Epidermal melanocyte (primary cell): ENCODE data around the gene ZFPM1.
"Not testable (repeated sequence)": the region's sequence is repeated elsewhere in the genome, so short reads cannot be mapped to it uniquely, and the experiment has no call there.

Experiments used
- DNase-seq: peaks from one replicate; pipeline ENCODE4 v3.0.0; 2011; ENCODE audit warnings: low spot score; ENCODE audit not compliant: insufficient read length

The ZFPM1 gene

DNA sequence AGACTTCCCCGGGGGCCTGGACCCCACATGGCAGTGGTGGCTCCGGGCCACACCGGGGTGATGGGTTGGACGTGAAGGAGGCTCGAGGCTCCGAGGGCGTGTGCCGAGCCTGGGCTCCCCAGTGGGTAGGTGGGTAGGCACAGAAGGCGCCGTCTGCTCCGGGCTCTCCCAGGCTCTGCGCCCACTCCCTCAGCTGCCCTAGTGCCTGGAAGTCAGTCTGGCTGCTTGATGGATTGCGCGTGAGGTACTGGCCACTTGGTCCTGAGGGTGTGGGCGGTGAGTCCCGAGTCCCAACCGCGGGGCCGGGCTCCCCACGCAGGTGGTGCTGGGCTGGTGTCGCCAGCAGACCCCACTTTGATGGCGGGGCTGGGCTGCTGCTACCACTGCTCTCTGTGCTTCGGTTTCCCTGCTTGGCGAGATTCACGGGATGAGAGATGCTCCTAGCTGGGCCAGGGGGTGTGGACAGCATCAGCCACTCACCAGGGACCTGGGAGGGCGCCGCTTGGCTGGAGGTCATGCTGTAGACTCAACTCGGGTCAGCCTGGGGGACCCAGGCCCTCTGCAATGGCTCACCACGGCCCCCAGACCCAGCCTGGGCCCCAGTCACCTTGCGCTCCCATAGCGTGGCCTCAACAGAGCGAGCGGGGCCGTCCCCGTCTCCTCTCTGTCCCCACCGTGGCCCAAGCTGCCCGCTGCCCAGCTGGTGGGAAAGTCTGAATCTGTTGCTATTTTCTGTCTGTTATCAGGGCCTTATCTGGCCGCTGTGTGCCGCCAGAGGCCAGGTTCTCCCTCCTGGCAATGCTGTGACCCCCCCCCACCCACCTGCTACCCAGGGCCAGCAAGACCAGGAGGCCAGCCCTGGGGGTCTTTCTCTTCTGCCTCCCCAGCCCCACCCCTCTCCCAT, 26.1 kb downstream of the ZFPM1 start:
- DNase-seq, result no peak

DNA sequence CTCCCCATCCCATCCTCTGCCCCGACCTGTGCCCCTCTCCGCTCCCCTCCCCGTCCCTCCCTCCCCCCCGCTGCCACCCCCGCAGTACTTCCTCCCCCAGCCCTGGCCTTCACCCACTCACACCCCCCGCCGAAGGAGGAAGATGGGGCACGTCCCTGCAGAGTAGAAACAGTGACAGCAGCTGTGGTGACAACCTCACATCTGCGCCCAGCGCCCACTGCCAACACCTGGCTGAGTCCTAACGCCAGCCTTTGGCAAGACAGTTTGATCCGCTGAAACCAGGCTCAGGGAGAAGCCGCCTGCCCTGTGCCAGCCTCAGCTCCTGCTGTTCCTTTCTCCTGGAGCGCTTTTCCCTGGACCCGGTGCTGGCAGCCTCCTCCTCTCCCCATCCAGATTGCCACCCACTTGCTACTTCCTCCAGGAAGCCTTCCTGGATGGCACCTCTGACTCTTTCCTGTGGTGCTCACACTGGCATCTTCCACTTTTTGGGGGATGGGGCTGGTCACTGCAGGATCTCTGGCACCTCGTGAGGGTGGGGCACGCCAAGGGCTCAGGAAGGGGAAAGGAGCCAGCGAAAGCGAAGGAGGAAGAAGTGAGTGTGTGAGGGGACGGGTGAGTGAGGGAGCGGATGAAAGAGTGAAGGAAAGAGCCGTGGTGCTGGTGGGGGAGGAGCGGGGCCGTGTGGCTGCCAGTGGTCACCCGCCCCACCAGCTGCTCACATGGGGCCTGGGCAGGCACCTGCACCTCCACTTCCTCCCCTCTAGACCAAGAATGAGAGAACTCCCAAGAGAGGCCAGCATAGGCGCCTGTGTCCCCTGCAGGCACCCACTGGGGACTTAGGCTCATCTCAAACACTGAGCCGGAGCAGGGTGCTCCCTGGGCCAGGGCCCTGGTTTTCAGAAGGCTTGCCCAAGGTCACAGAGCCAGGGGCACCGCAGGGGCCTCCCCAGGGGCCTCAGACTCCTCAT, 27.0 kb downstream of the ZFPM1 start:
- DNase-seq, result no peak

DNA sequence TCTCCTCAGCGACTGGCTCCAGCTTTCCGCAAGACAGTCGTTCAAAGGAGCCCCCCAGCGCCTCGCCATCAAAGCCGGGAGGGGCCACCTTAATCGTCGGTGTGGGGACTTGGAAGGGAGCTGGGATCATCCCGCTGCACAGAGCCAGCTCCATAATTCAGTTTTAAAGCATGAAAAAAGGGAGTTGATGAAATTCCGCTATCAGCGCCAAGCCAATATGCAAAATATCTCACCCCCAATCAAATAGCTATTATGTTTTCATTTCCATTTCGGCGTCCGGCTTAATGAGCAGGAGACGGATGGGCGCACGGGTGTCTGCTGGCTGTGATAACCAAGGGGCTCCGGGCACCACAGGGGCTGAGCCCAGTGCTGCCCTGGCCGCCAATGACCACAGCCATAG, 27.7 kb downstream of the ZFPM1 start:
- no peak for DNase-seq

DNA sequence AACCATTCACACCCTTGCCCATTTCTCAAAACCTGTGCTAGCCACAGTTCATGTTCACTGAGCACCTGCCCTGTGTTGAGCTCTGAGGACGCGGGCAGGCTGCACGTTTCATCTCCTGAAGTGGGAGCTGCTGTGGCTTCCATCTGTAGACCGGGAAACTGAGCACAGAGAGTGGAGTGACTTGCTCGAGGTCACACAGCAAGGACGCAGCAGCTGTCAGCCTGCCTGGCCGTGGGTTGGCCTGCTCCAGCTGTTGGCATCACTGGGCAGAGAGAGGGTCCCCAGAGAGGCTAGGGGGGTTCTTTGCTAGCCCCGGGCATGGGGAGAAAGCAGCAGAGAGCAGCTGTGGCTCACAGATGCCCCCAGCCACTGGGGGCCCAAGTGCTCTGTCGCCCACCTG, 28.8 kb downstream of the ZFPM1 start:
- DNase-seq, result no peak

DNA sequence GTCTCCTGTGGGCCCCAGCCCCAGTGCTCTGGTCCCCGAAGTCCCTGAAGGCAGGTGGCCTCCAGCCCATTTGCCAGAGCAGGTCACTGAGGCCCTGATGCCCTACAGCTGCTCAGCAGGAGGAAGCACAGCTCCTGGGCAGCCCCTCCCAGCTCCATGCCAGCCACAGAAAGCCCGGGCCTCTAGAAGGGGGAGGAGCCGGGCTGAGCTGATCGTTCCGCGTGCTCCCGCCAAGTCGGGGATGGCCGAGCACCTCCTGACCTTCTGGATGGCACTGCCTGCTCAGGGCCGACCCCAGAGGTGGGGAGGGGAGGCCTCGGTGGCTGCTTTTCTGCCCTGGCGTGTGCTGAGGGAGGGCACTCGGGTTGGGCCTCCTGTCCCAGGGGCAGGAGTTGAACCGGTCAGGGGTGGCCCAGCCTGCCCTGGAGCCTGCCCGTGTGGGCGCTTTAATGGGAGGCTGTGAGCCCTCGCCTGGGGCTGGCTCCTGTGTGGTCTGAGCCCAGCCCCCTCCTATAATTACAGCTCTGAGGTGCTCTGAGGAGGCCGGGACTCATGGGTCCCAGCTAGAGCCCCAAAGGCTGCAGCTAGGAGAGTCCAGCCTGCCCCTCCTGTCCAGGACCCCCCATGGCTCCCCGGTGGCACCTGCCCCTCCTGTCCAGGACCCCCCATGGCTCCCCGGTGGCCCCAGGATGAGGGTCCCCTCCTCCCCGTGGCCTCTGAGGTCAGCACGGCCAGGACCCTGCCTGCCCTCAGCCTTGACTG, 29.7 kb downstream of the ZFPM1 start:
- no peak for DNase-seq

DNA sequence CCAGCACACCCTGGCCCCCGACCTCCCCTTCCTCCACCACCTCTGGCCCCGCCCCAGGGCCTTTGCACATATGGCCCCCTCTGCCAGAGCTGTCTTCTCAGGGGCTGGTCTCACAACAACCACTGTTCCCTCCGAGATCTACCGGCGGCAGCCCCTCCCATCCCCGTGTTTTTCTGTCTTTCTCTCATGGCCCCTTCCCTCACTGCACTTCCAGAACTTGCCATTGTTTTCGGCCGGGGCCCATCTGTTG, 30.2 kb downstream of the ZFPM1 start:
- DNase-seq, result no peak

DNA sequence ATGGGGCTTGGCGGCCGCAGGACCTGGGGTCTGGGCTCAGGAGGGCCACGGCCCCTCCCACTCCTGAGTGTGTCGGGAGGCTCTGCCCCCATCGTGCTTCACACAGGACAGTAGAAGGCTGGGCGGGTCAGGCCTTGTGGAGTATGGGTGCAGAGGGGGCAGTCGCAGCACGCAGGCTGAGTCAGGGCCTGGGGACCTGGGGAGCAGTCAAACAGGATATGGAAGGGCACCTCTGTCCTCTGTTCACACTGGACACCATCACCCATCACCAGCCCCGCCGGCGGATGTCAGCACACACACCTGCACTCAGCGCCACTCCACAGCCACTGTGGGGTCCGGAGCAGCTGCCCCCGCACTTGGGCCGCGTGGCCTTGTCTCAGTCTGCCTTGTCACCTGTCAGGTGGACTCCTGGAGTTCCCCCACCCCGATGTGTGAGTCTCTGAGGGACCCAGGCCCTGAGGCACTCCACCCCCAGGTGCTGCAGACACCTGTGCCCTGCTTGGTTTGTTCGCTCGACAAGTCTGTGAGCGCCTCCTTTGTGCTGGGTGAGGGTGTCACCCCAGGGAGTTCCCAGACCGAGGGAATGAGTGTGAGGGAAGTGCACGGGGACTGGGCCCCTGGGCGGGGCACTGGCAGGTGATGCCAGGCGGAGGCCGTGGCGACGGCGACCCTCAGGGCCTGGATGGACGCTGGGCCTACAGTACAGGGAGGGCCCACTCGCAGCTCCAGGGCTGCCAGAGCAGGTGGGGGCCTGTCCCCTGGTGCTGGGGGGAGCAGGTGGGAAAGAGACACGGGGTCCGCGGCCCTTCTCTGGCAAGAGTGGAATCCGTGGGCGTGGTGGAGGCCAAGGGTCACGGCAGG, 31.7 kb downstream of the ZFPM1 start:
- no peak for DNase-seq

DNA sequence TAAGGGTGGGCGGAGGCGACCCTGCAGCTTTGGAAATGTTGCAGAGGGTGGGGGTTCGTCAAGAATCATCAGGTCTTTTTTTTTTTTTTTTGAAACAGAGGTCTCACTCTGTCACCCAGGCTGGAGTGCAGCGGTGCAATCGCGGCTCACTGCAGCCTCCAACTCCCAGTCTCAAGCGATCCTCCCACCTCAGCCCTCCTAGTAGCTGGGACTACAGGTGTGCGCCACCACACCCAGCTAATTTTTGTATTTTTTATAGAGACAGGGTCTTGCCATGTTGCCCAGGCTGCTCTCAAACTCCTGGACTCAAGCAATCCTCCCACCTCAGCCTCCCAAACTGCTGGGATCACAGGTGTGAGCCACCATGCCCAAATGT, 32.3 kb downstream of the ZFPM1 start:
- DNase-seq, result not testable (repeated sequence)

DNA sequence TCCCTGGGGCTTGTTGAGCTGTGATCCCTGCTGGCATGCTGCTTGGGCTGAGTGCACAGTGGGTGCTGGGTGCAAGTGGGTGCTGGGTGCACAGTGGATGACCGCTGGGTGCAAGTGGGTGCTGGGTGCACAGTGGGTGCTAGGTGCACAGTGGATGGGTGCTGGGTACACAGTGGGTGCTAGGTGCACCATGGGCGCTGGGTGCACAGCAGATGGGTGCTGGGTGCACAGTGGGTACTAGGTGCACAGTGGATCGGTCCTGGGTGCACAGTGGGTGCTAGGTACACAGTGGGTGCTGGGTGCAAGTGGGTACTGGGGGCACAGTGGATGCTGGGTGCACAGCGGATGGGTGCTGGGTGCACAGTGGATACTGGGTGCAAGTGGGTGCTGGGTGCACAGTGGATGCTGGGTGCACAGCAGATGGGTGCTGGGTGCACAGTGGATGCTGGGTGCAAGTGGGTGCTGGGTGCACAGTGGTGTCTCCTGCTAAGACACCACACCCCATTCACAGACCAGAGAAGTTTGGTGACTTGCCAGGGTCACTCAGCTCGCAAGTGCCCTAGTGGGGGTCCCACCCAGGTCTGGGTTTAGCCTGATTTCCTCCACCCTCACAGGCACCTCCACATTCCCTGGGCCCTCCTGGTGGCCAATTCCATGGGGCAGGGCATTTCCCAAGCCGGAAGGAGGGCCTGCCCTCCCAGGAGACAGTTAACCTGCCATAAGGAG, 33.5 kb downstream of the ZFPM1 start:
- DNase-seq, result no peak

DNA sequence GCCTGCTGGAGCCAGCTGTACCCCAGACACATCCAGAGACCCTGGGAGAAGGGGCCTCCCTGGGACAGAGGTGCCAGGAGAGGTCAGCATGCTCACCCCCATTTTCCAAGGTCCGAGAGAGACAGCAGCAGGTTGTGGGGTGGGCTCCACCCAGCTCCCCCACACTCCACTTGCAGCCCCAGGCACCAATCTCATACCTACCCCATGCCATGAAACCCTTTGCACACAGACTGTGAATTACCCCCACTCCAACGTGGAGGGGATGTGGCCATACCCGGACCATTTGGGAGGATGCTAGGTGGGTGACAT, 34.0 kb downstream of the ZFPM1 start:
- no peak for DNase-seq

DNA sequence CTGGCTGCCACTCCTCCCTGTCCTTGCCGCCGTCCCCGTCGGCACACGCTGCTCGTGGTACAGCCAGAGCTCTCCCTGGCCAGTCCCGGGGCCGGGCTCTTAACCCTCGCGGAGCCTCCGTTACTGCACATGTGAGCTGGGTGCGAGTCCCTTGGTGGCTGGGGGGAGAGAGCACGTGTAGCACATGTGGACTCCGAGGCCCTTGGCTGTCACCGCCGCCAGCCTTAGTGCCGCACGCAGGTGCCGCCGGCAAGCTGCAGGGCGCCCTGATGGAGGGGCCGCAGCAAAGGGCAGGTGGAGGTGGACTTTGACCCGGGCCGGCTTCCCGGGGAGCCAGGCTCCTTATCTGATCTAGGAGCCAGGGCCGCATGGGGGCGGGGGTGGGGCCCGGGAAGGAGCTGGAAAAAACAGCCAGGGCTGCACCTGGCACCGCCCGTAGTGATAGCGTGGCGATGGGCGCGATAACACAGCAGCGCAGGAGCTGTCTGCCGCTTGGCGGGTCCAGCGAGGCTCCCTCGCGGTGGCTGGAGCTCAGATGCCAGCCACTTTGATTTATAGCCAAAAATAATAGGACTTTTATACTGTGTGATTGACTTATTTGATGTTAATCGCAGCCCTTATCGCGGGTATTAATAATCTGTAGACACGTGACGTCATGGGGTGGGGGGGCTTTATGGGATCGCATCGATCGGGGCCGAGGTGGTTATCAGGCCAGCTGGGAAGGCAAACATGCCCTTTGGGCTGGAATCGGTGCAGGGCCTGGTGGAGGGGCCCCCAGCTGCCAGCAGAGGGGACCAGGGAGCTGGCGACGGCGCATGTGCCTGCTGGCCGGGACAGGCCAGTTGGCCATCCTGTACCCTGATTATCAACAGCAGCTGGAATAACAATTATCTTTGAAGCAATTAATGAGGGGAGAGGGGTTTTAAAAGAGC, 35.1 kb downstream of the ZFPM1 start:
- no peak for DNase-seq

DNA sequence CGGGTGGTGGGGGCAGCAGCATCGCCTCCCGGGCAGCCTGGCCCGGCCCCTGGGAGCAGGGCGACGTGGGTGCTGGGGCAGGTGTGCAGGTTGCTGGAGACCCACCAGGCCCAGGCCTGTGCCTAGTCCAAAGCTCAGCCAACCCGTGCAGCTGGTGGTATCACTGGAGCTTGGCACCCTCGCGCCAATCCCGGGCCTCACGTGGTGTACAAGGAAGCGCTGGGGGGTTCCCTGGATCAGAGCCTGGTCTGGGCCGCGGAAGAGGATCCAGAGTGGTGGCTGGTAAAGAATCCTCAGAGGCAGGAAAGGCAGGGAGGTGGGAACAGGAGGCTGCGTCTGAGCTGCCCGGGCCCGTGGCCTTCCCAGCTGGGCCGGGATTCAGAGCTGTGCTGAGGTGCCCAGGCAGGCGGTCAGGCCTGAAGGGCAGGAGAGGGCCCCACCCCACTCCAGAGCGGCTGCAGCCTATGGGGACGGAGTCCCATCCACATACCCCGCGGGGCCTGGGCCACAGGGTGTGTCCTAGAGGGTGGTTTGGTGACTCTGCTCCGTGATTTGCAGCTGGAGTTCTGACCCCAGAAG, 36.2 kb downstream of the ZFPM1 start:
- no peak for DNase-seq

DNA sequence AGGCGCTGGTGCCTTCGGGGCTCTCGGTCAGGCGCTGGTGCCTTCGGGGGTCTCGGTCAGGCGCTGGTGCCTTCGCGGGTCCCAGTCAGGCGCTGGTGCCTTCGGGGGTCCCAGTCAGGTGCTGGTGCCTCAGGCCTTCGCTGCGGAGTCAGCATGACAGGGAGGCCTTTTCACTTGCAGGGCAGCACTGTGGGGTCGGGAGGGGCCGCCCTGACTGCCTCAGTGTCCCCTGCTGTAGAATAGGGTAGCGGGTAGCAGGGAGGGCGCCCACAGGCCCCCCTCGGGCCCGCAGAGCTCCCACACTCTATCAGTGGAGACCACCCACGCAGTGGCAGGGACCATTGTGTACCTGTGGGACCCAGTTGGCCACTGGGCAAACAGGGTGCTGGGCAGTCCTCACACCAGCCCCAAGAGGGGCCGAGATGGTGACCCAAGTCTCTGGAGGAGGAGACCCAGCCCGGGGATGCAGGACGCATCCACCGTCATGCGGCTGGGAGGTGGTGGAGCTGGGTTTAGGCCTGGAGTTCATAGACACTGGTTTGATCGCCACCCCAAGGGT, 38.0 kb downstream of the ZFPM1 start:
- DNase-seq, result no peak

DNA sequence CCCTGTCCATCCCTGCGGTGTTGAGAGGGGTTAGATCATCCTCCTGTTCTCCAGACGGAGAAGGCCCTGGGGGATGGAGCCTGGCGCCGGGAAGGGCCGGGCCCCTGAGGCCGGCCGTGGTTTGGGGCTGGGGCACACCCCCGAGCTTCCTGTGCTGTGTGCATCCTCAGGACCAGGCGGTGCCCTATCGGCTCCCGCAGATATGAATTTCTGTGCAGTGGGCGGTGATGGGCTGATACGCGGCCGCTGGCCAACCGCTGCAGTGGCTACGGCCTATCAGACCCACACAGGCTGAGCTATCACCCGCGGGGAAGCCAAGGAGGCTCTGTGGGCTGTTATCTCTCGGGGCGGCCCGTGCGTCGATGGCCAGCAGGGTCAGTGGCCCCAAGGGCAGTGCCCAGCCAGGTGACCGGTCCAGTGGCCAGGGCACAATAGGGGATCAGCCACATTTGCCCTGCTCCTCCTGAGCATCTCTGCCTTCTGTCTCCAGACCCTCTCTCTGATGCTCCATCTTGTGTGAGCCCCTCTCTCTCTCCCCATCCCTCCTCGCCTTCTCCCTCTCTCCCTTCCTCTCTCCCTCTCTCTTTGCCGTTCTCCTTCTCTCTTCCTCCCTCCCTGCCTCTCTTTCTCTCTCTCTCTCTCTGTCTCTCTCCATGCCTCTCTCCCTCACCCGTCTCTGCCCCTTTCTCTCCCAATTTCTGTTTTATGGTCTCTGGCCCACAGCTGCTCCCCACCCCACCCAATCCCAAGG, 38.7 kb downstream of the ZFPM1 start:
- no peak for DNase-seq

DNA sequence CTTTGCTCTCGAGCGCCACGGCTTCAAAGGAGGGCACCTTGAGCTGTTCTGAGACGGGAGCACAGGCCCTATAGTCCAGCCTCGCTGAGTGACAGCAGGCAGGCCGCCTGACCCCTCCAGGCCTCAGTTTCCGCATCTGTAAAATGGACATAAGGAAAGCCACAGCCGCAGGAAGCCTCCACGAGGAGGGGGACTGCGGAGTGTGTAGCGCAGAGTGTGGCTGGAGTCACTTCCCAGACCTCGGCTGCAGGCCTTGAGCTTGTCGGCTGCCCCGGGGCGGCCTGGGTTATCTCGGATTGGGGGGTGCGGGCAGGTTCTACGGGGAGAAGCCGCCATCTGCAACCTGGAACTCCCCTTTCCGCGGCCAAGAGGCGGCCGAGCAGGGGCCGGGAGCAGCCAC, 40.8 kb downstream of the ZFPM1 start:
- no peak for DNase-seq

DNA sequence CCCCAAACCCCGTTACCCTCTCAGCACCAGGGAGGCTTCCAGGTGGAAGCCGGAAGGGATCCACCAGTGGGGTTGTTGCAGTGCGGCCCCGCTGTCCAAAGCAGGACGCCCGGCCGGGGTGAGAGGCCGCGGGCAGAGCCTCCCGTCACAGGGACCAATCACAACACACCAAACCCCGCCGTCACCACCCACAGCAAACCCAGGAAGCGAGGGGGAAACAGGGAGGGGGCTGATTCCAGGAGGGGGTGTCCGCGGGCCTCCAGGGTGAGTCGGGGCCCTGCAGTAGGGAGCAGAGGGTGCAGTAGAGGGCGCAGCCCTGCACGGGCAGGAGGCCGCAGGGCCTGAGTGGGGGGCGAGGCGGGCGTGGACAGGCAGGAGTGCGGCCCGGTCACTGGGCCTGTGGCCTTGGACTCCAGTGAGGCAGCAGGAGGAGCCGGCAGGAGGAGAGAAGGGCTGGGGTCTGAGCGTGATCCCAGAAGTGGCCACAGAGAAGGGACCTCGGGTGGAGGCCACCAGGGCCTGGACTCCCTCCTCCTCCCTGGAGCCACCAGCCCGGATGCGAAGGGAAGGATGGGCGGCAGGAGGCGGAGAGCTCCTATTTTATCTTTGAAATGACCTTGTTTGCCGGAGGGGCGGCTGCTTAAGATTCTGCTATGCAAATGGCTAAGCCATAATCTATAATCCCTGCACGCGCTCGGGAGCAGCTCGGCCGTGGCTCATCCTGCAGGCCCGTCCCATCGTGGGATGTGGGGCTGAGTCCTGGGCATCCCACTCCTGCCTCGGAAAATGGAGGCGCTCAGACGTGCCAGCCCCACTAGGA, 41.5 kb downstream of the ZFPM1 start:
- no peak for DNase-seq

DNA sequence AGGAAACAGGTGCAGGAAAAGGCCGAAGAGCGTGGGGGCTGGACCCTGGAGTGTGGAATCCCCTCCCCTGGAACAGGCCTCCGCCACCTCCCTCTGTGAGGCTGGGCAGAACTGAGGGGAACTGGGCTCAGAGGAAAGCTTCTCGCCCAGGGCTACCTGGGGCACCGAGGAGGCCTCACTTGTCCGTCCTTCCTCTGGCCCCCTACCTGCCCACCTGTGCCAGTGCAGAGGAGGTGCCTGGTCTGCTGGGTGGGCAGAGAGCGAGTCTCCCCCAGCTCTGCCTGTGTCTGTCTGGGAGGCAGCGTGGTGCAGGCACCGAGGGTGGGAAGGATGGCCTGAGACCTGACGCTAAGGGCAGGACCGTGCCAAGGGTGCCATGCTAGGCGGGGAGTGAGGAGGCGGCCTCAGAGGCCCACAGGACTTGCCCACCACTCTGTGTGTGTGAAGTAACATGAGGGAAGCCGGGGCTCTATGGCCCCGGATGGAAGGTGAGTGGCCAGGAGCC, 42.2 kb downstream of the ZFPM1 start:
- no peak for DNase-seq
